Head of caudate nucleus (tissue), 42 donors: ENCODE results near the gene TXNDC11.
A peak's percentile ranks its signal among the peaks of the same experiment; 100 is the strongest.

ENCODE experiments used
- DNase-seq, 42 donors: peaks; one replicate each; pipeline versions ENCODE4 v3.0.0 to v3.0.0-alpha.2; 2020 to 2021; ENCODE audit warnings: mixed read lengths in 7 of 42
- intact Hi-C: fragments of 100-400 bp; cut with DNase I; formaldehyde crosslinking; loops from one replicate; pipeline ENCODE4 v1.15.0; 2022

TXNDC11 gene

GRCh38 chr16:11673091-11674000, 69.3 kb downstream of the TXNDC11 start:
- peak in 5 of 42 donors; percentile 20 to 56 (median 49) for DNase-seq
- intact Hi-C loops: loop anchor here (10.0 kb wide), 1 partner anchor 61 kb away; no protein-coding TSS in a partner anchor

- intact Hi-C loops: loop anchor here (10.0 kb wide), 1 partner anchor 62 kb away; no protein-coding TSS in a partner anchor
- DNase-seq: peak in 3 of 42 donors; percentile 29 to 47 (median 39)
These were observed 70.2 kb downstream of the TXNDC11 start for GRCh38 chr16:11672206-11673090.

- DNase-seq: no peak
- intact Hi-C loops: loop anchor here (10.0 kb wide), 1 partner anchor 63 kb away; no protein-coding TSS in a partner anchor
These were observed 71.0 kb downstream of the TXNDC11 start for GRCh38 chr16:11671676-11672075.

GRCh38 chr16:11671271-11671670, 71.4 kb downstream of the TXNDC11 start:
- no peak for DNase-seq
- intact Hi-C loops: loop anchor here (10.0 kb wide), 1 partner anchor 64 kb away; no protein-coding TSS in a partner anchor

- intact Hi-C loops: loop anchor here (10.0 kb wide), 1 partner anchor 64 kb away; no protein-coding TSS in a partner anchor
- peak in 9 of 42 donors; percentile 23 to 73 (median 48) for DNase-seq
These were observed 72.2 kb downstream of the TXNDC11 start for GRCh38 chr16:11670171-11671131.

- intact Hi-C loops: loop anchor here (10.0 kb wide), 1 partner anchor 65 kb away; no protein-coding TSS in a partner anchor
- peak in 29 of 42 donors; percentile 27 to 80 (median 52) for DNase-seq
These were observed 73.1 kb downstream of the TXNDC11 start for GRCh38 chr16:11669380-11670146.

GRCh38 chr16:11668623-11669379, 73.9 kb downstream of the TXNDC11 start:
- intact Hi-C loops: no loop called here
- DNase-seq: peak in 37 of 42 donors; percentile 25 to 76 (median 58)

GRCh38 chr16:11667824-11668622, 74.6 kb downstream of the TXNDC11 start, which contains the start of gene SNN:
Gene SNN (plus strand): TSS chr16:11668455. CDS start chr16:11676060, 7,605 bp downstream.
- intact Hi-C loops: no loop called here

GRCh38 chr16:11667221-11667823, 75.3 kb downstream of the TXNDC11 start:
- DNase-seq: no peak

More at GRCh38 chr16:11667824-11668622, 74.6 kb downstream of the TXNDC11 start, which contains the start of gene SNN:
- DNase-seq: peak; percentile 57 to 96 (median 91)

GRCh38 chr16:11666103-11667055, 76.3 kb downstream of the TXNDC11 start:
- intact Hi-C loops: no loop called here
- DNase-seq: no peak

More at GRCh38 chr16:11667221-11667823, 75.3 kb downstream of the TXNDC11 start:
- intact Hi-C loops: no loop called here

GRCh38 chr16:11665071-11665491, 77.6 kb downstream of the TXNDC11 start:
- no peak for DNase-seq
- intact Hi-C loops: no loop called here

- intact Hi-C loops: no loop called here
- DNase-seq: no peak
These were observed 80.1 kb downstream of the TXNDC11 start for GRCh38 chr16:11662582-11662981.

- intact Hi-C loops: no loop called here
- no peak for DNase-seq
These were observed 82.1 kb downstream of the TXNDC11 start for GRCh38 chr16:11660565-11660964.
